Retinal pigment epithelial cell (primary cell): ENCODE measurements around the gene CNTRL.
"Not testable (repeated sequence)": the region's sequence is repeated elsewhere in the genome, so short reads cannot be mapped to it uniquely, and the experiment has no call there.

Experiments used
- DNase-seq: peaks from one replicate; pipeline ENCODE4 v3.0.0-alpha.2; 2010; ENCODE audit warnings: low read depth
- H3K4me3 ChIP-seq: 2 replicates; pipeline ENCODE4 v1.5.1; 2011; ENCODE audit warnings: mild to moderate bottlenecking, low read length, control low read depth, moderate library complexity
- TF ChIP-seq, protein P1 (sequence below): conservative IDR thresholded peaks from 2 replicates; pipeline ENCODE4 v1.5.1; 2011; ENCODE audit warnings: low read depth, low read length, control low read depth, inconsistent platforms

CNTRL gene, protein sequence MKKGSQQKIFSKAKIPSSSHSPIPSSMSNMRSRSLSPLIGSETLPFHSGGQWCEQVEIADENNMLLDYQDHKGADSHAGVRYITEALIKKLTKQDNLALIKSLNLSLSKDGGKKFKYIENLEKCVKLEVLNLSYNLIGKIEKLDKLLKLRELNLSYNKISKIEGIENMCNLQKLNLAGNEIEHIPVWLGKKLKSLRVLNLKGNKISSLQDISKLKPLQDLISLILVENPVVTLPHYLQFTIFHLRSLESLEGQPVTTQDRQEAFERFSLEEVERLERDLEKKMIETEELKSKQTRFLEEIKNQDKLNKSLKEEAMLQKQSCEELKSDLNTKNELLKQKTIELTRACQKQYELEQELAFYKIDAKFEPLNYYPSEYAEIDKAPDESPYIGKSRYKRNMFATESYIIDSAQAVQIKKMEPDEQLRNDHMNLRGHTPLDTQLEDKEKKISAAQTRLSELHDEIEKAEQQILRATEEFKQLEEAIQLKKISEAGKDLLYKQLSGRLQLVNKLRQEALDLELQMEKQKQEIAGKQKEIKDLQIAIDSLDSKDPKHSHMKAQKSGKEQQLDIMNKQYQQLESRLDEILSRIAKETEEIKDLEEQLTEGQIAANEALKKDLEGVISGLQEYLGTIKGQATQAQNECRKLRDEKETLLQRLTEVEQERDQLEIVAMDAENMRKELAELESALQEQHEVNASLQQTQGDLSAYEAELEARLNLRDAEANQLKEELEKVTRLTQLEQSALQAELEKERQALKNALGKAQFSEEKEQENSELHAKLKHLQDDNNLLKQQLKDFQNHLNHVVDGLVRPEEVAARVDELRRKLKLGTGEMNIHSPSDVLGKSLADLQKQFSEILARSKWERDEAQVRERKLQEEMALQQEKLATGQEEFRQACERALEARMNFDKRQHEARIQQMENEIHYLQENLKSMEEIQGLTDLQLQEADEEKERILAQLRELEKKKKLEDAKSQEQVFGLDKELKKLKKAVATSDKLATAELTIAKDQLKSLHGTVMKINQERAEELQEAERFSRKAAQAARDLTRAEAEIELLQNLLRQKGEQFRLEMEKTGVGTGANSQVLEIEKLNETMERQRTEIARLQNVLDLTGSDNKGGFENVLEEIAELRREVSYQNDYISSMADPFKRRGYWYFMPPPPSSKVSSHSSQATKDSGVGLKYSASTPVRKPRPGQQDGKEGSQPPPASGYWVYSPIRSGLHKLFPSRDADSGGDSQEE (N-terminal part only)

DNA sequence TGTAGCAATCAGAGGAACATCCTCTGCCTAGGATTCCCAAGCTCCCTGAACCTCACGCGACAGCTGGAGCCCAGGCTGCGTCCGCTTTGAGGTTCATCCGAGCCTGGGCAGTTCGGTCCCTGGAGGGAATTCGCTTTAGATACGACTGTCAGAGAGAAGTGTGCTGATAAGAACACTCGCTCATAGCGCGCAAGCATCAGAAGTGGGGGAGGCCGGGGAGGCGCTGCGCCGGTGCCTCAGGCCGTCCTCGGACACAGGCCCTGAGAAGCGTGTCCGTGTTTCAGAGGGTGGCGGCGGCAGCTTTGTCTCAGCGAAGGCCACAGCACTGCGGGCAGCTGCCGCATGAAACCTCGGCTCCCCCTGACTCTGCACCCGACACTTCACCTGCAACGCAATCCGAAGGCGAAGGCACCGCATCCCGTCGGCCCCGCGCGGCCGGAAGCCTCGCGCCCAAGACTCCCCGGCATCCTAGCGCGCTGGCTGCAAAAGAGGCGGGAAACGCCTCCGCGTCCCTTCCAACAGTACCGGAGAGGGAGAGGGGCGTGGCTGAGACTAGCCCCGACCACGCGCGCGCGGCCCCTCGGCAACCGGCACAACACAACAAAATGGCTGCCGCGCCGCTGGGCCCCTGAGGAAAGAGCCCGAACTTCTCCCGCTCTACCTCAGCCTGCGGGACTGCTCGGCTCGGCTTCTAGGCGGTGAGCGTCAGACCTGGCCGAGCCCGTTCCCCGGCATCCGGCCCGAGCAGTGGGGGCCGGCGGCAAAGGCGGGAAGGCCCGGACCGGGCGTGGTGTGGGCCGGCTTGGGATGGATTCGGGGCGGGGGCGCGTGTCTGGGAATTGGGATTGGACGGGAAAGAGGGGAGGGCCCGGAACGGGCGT is at the start of gene CNTRL:
TSS of gene CNTRL (plus strand) at position 586 of the 881 bp plus-strand sequence. CDS start 13,372 bp downstream, outside the sequence.
- peak within 1 kb of the TSS; percentile 68 for H3K4me3 ChIP-seq

DNA sequence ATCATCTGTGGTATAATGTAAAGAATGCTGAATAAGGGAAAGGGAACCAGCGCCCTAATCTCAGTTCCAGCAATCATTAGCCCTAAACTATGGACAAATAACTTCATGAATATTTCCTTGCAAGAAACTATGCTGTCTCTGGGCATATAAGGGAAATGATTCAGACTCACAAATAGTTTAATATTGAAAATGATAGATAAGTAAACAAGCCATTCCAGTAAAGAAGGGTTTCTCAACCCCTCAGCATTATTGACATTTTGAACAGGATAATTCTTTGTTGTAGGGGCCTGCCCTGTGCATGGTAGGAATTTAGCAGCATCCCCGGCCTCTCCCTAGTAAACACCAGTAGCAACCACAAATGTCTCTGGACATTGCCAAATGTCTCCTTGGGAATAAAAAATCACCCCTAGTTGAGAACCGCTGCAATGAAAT is 48.5 kb upstream of the CNTRL start:
- DNase-seq: no peak
- no peak overlapping the region for H3K4me3 ChIP-seq
- TF ChIP-seq, protein P1, sequence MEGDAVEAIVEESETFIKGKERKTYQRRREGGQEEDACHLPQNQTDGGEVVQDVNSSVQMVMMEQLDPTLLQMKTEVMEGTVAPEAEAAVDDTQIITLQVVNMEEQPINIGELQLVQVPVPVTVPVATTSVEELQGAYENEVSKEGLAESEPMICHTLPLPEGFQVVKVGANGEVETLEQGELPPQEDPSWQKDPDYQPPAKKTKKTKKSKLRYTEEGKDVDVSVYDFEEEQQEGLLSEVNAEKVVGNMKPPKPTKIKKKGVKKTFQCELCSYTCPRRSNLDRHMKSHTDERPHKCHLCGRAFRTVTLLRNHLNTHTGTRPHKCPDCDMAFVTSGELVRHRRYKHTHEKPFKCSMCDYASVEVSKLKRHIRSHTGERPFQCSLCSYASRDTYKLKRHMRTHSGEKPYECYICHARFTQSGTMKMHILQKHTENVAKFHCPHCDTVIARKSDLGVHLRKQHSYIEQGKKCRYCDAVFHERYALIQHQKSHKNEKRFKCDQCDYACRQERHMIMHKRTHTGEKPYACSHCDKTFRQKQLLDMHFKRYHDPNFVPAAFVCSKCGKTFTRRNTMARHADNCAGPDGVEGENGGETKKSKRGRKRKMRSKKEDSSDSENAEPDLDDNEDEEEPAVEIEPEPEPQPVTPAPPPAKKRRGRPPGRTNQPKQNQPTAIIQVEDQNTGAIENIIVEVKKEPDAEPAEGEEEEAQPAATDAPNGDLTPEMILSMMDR: no peak

More for the DNA sequence above, at the start of gene CNTRL:
- peak; percentile 35 for DNase-seq
- TF ChIP-seq, protein P1: no peak

DNA sequence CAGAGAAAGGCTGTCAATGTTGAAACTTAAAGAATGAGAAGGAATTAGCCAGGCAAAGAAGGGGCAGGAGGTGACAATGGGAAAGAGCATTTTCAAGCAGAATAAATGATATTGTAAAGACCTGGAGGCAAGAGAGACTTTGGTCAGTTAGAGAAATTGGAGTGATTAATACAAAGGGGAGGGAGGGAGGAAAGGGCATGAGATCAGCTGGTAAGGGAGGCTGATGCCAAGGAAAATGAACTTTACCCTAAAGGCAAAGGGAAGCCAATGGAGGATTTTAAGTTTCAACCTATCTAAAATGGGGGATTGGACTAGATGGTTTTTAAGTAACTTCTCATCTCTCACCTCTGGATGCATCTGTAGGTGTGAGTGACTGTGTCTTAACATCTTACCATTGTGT is 48.0 kb upstream of the CNTRL start:
- H3K4me3 ChIP-seq: no peak overlapping the region
- TF ChIP-seq, protein P1: no peak
- no peak for DNase-seq

DNA sequence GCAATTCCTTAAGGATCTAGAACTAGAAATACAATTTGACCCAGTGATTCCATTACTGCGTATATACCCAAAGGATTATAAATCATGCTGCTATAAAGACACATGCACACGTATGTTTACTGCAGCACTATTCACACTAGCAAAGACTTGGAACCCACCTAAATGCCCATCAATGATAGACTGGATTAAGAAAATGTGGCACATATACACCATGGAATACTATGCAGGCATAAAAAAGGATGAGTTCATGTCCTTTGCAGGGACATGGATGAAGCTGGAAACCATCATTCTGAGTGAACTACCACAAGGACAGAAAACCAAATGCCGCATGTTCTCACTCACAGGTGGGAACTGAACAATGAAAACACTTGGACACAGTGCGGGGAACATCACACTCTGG is 46.5 kb upstream of the CNTRL start:
- H3K4me3 ChIP-seq, DNase-seq: not testable (repeated sequence)

DNA sequence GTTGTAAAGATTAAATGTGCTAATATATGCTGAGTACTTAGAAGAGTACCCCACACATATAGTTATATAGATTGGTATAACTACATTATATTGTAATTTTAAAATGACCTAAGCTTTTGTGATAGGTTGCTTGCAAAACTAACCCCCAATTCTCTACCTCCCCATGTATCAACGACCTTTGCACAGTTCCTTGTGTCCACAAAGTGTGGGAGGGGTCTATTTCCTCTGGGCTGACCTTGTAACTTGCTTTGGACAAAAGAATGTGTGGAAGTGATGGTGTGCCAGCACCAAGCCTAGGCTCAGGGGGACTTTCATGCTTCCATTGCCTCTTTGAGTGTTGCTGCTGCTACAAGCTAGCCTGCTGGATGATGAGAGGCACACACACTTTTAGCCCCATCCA is 45.3 kb upstream of the CNTRL start:
- TF ChIP-seq, protein P1: no peak
- no peak for DNase-seq
- H3K4me3 ChIP-seq: no peak overlapping the region

DNA sequence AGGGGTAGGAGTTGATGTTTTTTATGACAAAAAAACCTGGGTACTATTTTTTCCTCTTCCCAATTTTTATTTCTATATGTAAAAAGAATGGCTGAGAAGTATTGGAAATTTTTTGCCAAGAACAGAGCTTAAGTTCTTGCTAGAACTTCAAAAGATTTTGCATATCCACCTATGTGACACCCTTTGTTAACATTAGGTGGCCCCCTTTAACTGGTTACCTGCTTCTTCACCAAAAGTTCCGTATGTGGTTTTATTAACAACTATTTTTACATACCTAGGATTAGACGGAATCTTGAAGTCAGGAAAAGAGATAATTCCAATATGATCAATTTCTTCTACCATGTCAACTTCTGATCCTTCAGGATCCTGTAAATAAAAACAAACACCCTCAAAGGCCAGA is 40.2 kb upstream of the CNTRL start:
- TF ChIP-seq, protein P1: no peak
- H3K4me3 ChIP-seq: no peak overlapping the region
- DNase-seq: no peak

DNA sequence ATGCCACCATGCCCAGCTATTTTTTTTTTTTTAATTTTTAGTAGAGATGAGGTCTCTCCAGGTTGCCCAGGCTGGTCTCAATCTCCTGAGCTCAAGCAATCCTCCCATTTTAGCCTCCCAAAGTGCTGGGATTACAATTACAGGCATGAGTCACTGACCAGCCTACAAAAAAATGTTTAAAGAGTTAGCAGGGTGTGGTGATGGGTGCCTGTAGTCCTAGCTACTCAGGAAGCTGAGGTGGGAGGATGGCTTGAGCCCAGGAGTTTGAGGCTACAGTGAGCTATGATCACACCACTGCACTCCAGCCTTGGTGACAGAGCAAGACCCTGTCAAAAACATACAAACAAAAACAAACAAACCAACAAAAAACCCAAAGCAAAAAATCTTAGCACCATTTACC is 39.0 kb upstream of the CNTRL start:
- DNase-seq, H3K4me3 ChIP-seq: not testable (repeated sequence)
